RWPE2 (cell line): ENCODE data around the gene HHIPL1.
A peak's percentile ranks its signal among the peaks of the same experiment; 100 is the strongest.

Experiments used
- ATAC-seq: fragments of 200-7000 bp; cut with Tn5 transposase; 3 replicates; pipeline ENCODE4 v1.9.1; 2021; ENCODE audit warnings: low read depth
- DNase-seq: peaks from one replicate; pipeline ENCODE4 v3.0.0-alpha.2; 2020; ENCODE audit warnings: low spot score
- H3K27ac ChIP-seq: fragments of 450-650 bp; 2 replicates; pipeline ENCODE4 v1.5.1; 2017; ENCODE audit warnings: mild to moderate bottlenecking; ENCODE audit not compliant: poor library complexity, severe bottlenecking
- H3K27me3 ChIP-seq: fragments of 250-450 bp; sonication (Bioruptor Pico); 2 replicates; pipeline ENCODE4 v1.5.1; 2021; ENCODE audit warnings: mild to moderate bottlenecking, moderate library complexity; ENCODE audit not compliant: insufficient read depth, poor library complexity, severe bottlenecking
- H3K36me3 ChIP-seq: fragments of 250-450 bp; sonication (Bioruptor Pico); 2 replicates; pipeline ENCODE4 v1.5.1; 2020; ENCODE audit warnings: low read depth, mild to moderate bottlenecking, moderate library complexity
- H3K4me1 ChIP-seq: fragments of 250-450 bp; sonication (Bioruptor Pico); 2 replicates; pipeline ENCODE4 v1.5.1; 2021; ENCODE audit warnings: mild to moderate bottlenecking, moderate library complexity; ENCODE audit not compliant: insufficient read depth, poor library complexity, severe bottlenecking
- H3K4me3 ChIP-seq: fragments of 250-450 bp; sonication (Bioruptor Pico); 2 replicates; pipeline ENCODE4 v1.5.1; 2021; ENCODE audit warnings: mild to moderate bottlenecking, moderate library complexity; ENCODE audit not compliant: severe bottlenecking
- H3K9me3 ChIP-seq: fragments of 250-450 bp; sonication (Bioruptor Pico); 2 replicates; pipeline ENCODE4 v1.5.1; 2021; ENCODE audit warnings: mild to moderate bottlenecking, moderate library complexity; ENCODE audit not compliant: severe bottlenecking
- CTCF ChIP-seq: fragments of 450-650 bp; IDR thresholded peaks from one replicate; pipeline ENCODE4 v1.5.1; 2017; ENCODE audit warnings: mild to moderate bottlenecking, moderate library complexity; ENCODE audit not compliant: poor library complexity, severe bottlenecking

Gene HHIPL1

GRCh38 chr14:99601361-99601831 is 43.5 kb upstream of the HHIPL1 start:
- peak overlapping the region; percentile 87 for H3K27ac ChIP-seq
- ATAC-seq, result no peak
- no peak for TF ChIP-seq CTCF
- no peak for DNase-seq
- peaks cover 11% of the 10 kb centered on the region for H3K36me3 ChIP-seq
- H3K27me3 ChIP-seq, result no peaks in the 10 kb centered on the region
- no peaks in the 10 kb centered on the region for H3K9me3 ChIP-seq
- peak overlapping the region; percentile 57 for H3K4me3 ChIP-seq
- peaks cover 35% of the 10 kb centered on the region for H3K4me1 ChIP-seq

DNA sequence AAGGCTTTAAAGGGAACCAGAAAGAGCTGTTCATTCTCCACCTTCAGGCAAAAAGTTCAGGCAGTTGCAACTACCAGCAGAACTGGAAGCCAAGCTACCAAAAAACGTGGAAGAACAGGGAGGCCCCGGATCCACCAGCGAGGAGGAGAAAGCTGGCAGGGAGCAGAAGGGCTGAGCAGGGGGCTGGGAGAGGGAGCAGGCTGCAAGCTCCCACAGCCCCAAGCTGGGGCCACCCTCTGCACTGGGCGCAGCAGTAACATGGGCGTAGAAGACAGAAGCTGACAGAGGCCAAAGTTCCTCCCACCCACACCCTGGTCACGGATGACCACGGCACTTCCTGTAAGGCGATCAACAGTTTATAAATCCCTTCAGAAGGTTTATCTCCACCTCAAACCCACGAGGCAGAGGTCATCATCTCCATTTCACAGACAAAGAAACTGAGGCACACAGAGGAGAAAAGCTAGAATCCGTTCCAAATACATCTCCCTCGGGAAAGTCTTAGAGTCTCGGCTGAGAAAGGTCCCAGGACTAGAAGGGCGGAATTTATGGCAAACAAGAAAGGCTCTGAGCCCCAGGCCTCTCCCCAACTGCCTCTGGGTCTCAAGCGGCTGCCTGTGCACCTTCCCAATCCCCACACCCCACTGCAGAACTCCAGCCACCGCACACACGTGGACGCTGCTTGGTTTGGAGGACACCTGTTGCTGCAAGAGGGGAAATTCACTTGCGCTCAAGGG is 42.7 kb upstream of the HHIPL1 start:
- no peaks in the 10 kb centered on the region for H3K27me3 ChIP-seq
- H3K4me3 ChIP-seq, result peak overlapping the region; percentile 57
- TF ChIP-seq CTCF, result peak; percentile 23
- H3K4me1 ChIP-seq, result peaks cover 26% of the 10 kb centered on the region
- peaks cover 11% of the 10 kb centered on the region for H3K36me3 ChIP-seq
- no peaks in the 10 kb centered on the region for H3K9me3 ChIP-seq
- H3K27ac ChIP-seq, result peak overlapping the region; percentile 87
- DNase-seq, result no peak
- no peak; the same call in 2 of the 3 replicates for ATAC-seq

DNA sequence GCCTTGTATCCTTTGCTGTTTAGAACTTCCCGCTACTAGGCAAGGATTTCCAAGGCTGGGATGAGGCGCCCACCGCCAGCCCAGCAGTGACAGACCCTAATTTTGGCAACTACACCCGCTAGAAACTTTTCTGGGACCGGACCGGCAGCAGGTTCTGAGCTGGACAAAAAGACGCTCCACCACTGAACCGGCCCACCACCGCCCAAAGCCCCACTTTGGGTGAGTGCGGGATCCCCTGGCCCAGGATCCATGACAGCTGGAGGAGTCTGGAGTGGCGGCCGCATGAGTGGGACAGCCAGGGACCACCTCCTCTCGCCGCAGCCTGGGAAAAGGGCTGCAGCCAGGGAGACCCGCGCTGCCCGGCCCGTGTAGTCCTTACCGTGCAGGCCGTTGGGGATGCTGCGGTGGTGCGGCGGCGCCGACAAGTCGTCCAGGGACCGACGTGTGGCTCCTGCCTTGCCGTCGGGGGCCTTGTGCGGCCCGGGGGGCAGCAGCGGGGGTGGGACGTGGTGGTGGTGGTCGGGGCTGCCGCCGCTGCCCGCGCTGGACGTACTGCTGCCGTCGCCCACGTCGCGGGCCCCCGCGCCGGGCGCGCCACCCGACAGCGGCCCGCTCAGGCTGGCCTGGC is 42.0 kb upstream of the HHIPL1 start:
- Histone ChIP-seq H3K27me3 (no peaks in the 10 kb centered on the region), H3K27ac (peak overlapping the region; percentile 87), H3K9me3 (no peaks in the 10 kb centered on the region), H3K4me3 (peak overlapping the region; percentile 57), H3K36me3 (peaks cover 11% of the 10 kb centered on the region), H3K4me1 (peaks cover 23% of the 10 kb centered on the region)
- TF ChIP-seq CTCF, result no peak
- DNase-seq (no peak), ATAC-seq (no peak)

GRCh38 chr14:99603471-99604277 is 41.3 kb upstream of the HHIPL1 start, which contains the start of gene CCDC85C:
CCDC85C (minus strand) TSS chr14:99604207; CDS start chr14:99603959, 248 bp downstream.
- ATAC-seq (no peak), DNase-seq (no peak)
- Histone ChIP-seq H3K4me1 (peaks cover 23% of the 10 kb centered on the region), H3K4me3 (peak within 1 kb of the TSS; percentile 68), H3K36me3 (peaks cover 11% of the 10 kb centered on the region), H3K27ac (peak within 1 kb of the TSS; percentile 87), H3K9me3 (no peaks in the 10 kb centered on the region), H3K27me3 (no peaks in the 10 kb centered on the region)
- no peak for TF ChIP-seq CTCF
